ENCODE results near the gene PANK1. TPM values are rescaled to one million over a fixed set of nuclear protein-coding genes. Genes with fewer than 3 reads are reported as not detected.

PANK1 gene
- total and polyA plus RNA-seq, 2 of the 4 experiments (the other 2 are of a cell fraction) = 3.0 to 8.8 TPM

- BruUV-seq (replicated peaks) = no TSS peak
- CTCF ChIA-PET = no interaction called here
These were observed 6.3 kb upstream of the PANK1 start for GRCh38 chr10:89651205-89651915.

More at GRCh38 chr10:89651205-89651915, 6.3 kb upstream of the PANK1 start:
- H4K20me1 ChIP-seq (ENCODE audit: insufficient read depth, low read length) = no peaks in the 10 kb centered on the region
- no peaks in the 10 kb centered on the region for H3K27me3 ChIP-seq (ENCODE audit: control insufficient read depth, insufficient read depth, low read length)
- no peaks in the 10 kb centered on the region for H3K9me3 ChIP-seq (ENCODE audit: control insufficient read depth, insufficient read depth, low read length)
- H3K27ac ChIP-seq (ENCODE audit: insufficient read depth, low read length) = no peak overlapping the region
- H3K23ac ChIP-seq (ENCODE audit: low read depth, low read length) = no peak overlapping the region
- H3K14ac ChIP-seq (replicated peaks; ENCODE audit: low read depth, low read length) = no peak overlapping the region
- no peak overlapping the region for H2BK5ac ChIP-seq (ENCODE audit: low read depth, low read length, poor library complexity, severe bottlenecking)
- H3K4ac ChIP-seq (ENCODE audit: low read depth, low read length) = no peak overlapping the region
- no peaks in the 10 kb centered on the region for H3K9me1 ChIP-seq (ENCODE audit: insufficient read depth, low read length)
- no peak overlapping the region for H2AFZ ChIP-seq (replicated peaks; ENCODE audit: low read length, poor library complexity)
- WGBS, 2 experiments (ENCODE audit: extremely low coverage in 2 of 2, insufficient read length in 1 of 2) = no CpG with 5 or more reads among the region's 5 CpGs
- no peak overlapping the region for H3K9ac ChIP-seq (ENCODE audit: low read depth, low read length)
- dilution Hi-C loops (cut with HindIII; ENCODE audit: low sequenced_read_pairs, unreplicated experiment) = no loop called here
- no peaks in the 10 kb centered on the region for H3K79me1 ChIP-seq (ENCODE audit: low read depth in 1 of 2, low read length in 2 of 2)
- no peak overlapping the region for H2BK15ac ChIP-seq (ENCODE audit: low read depth, low read length)
- no peak overlapping the region for H2AK5ac ChIP-seq (ENCODE audit: low read depth, low read length)
- DNase-seq = no peak
- no peak overlapping the region for H3K18ac ChIP-seq (ENCODE audit: low read depth, low read length)
- H2BK120ac ChIP-seq (ENCODE audit: low read depth, low read length) = no peak overlapping the region
- POLR2A ChIA-PET (ENCODE audit: unreplicated experiment) = no interaction called here
- intact Hi-C loops (cut with micrococcal nuclease) = no loop called here
- no peaks in the 10 kb centered on the region for H3K36me3 ChIP-seq (ENCODE audit: control insufficient read depth, insufficient read depth, low read length)
- H3K4me1 ChIP-seq (ENCODE audit: control insufficient read depth, insufficient read depth, low read length) = no peaks in the 10 kb centered on the region
- in situ Hi-C loops (cut with MboI; ENCODE audit: low sequenced_read_pairs) = no loop called here
- H2BK20ac ChIP-seq (ENCODE audit: low read depth, low read length) = no peak overlapping the region
- H2AK9ac ChIP-seq (replicated peaks; ENCODE audit: low read depth, low read length, poor library complexity) = no peak overlapping the region
- no peak overlapping the region for H4K8ac ChIP-seq (ENCODE audit: low read depth in 2 of 2, low read length in 2 of 2)
- no peak overlapping the region for H4K91ac ChIP-seq (ENCODE audit: insufficient read depth, low read depth, low read length)
- TF ChIP-seq MAFK (IDR thresholded peaks at IDR 0.05; ENCODE audit: low read depth, low read length) (no peak), NFE2L2 (IDR thresholded peaks at IDR 0.05; ENCODE audit: low read depth, low read length) (no peak), USF2 (IDR thresholded peaks at IDR 0.05; ENCODE audit: low read depth, low read length) (no peak)
- H3K4me2 ChIP-seq (ENCODE audit: low read depth, low read length) = no peak overlapping the region
- no peak for ATAC-seq (ENCODE audit: low read depth)
- H3K4me3 ChIP-seq (ENCODE audit: insufficient read depth, low read depth, low read length) = no peak overlapping the region
- no peak overlapping the region for H3K56ac ChIP-seq (ENCODE audit: extremely low read depth, insufficient read depth, low read length)
- H4K5ac ChIP-seq (ENCODE audit: low read depth, low read length) = no peak overlapping the region

All from IMR-90 (cell line).